GM10266 (cell line): ENCODE measurements around the gene AHCTF1.

ENCODE experiments used
- DNase-seq: peaks from one replicate; pipeline ENCODE4 v3.0.0; 2012; ENCODE audit errors: extremely low spot score
- CTCF ChIP-seq: IDR thresholded peaks from 2 replicates; pipeline ENCODE4 v1.5.1; 2012; ENCODE audit warnings: mild to moderate bottlenecking, low read depth; ENCODE audit not compliant: control insufficient read depth, insufficient read depth; ENCODE audit errors: missing control alignments

The AHCTF1 gene, protein sequence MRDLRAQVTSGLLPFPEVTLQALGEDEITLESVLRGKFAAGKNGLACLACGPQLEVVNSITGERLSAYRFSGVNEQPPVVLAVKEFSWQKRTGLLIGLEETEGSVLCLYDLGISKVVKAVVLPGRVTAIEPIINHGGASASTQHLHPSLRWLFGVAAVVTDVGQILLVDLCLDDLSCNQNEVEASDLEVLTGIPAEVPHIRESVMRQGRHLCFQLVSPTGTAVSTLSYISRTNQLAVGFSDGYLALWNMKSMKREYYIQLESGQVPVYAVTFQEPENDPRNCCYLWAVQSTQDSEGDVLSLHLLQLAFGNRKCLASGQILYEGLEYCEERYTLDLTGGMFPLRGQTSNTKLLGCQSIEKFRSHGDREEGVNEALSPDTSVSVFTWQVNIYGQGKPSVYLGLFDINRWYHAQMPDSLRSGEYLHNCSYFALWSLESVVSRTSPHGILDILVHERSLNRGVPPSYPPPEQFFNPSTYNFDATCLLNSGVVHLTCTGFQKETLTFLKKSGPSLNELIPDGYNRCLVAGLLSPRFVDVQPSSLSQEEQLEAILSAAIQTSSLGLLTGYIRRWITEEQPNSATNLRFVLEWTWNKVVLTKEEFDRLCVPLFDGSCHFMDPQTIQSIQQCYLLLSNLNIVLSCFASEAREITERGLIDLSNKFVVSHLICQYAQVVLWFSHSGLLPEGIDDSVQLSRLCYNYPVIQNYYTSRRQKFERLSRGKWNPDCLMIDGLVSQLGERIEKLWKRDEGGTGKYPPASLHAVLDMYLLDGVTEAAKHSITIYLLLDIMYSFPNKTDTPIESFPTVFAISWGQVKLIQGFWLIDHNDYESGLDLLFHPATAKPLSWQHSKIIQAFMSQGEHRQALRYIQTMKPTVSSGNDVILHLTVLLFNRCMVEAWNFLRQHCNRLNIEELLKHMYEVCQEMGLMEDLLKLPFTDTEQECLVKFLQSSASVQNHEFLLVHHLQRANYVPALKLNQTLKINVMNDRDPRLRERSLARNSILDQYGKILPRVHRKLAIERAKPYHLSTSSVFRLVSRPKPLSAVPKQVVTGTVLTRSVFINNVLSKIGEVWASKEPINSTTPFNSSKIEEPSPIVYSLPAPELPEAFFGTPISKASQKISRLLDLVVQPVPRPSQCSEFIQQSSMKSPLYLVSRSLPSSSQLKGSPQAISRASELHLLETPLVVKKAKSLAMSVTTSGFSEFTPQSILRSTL (N-terminal part only)

DNA sequence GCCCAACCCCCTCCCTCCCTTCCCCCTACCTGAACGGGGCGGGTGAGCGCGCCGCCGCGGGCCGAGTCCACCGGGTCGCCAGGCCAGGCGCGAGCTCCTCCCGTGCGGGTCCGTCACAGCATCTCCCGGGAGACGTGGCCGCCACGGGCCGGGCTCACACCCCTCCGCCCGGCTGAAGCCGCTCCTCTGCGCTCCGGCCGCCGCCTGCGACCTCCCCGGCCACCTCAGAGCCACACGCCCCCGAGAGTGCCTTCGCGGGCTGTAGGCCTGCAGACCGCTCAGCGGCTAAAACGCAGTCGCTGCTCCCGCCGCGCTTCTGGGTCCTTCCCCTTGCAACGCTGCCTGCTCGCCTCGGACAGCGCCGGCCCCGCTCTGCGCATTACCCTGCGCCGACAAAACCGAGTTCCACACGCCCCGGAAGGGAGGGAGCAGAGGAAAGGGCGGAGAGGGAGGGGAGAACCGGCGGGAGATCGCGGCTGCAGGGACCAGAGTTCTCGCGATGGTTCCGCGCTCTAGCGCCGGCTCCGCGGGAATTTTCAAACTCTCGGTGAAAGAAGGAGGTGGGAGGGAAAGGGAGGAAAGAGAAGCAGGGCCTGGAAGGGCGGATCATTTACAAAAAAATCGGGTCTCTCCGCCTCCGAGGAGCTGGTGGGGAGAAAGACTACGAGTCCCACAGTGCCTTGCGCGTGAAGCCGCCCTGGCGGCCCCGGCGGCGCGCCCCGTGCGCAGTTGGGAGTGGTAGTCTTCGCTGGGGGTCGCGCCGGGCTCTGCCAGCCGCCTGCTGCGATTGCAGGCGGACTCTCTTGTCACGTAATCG is at the start of gene AHCTF1:
TSS of gene AHCTF1 (minus strand) at position 400 of the 817 bp plus-strand sequence. CDS start 13,578 bp downstream, outside the sequence.
- DNase-seq, result peak; percentile 98
- no peak for TF ChIP-seq CTCF

GRCh38 chr1:246978785-246979184 is 47.0 kb upstream of the AHCTF1 start:
- TF ChIP-seq CTCF, result no peak
- no peak for DNase-seq

GRCh38 chr1:246978281-246978680 is 46.5 kb upstream of the AHCTF1 start:
- DNase-seq, result no peak
- TF ChIP-seq CTCF, result no peak

DNA sequence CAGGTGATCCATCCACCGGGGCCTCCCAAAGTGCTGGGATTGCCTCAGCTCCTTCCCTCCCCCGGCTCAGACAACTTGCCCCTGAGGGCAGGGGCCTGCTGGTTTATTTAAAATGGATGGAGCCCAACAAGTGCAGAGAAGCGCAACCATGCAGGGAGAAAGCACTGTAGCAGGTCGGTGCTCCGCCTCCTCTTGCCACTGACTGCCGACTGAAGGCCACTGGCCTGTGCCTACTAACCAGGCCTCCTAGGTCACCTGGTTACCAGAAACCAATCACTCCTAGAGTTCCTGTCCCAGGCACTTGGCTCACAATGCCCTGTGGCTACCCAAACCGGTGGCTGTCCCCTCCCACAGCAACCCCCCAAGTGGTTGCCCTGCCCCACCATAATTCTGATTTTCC is 40.2 kb upstream of the AHCTF1 start:
- DNase-seq, result no peak

GRCh38 chr1:246971090-246971721 is 39.5 kb upstream of the AHCTF1 start:
- DNase-seq, result no peak
- peak; percentile 78 for TF ChIP-seq CTCF

More for the DNA sequence above, 40.2 kb upstream of the AHCTF1 start:
- no peak for TF ChIP-seq CTCF

DNA sequence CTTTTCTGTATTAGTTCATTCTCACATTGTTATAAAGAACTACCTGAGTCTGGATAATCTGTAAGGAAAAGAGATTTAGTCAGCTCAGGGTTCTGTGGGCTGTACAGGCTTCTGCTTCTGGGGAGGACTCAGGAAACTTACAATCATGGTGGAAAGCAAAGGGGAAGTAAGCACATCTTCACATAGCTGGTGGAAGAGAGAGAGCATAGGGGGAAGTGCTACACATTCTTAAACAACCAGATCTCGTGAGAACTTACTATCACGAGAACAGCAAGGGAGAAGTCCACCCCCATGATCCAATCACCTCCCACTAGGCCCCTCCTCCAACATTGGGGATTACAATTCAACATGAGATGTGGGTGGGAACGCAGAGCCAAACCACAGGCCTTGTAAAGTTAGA is 37.9 kb upstream of the AHCTF1 start:
- no peak for TF ChIP-seq CTCF
- DNase-seq, result no peak
